NCI-H2227 (cell line): ENCODE measurements around the gene IZUMO2.

Experiments
- DNase-seq: peaks from one replicate; lab custom pipeline; 2025; ENCODE audit not compliant: unreplicated experiment; lab: John Stamatoyannopoulos, UW

IZUMO2 gene

GRCh38 chr19:50162988-50163387, at the start of gene IZUMO2:
Gene IZUMO2, minus strand, starts transcription at chr19:50163281. Its CDS starts 87 bp downstream, at chr19:50163194.
- DNase-seq: no peak

DNA sequence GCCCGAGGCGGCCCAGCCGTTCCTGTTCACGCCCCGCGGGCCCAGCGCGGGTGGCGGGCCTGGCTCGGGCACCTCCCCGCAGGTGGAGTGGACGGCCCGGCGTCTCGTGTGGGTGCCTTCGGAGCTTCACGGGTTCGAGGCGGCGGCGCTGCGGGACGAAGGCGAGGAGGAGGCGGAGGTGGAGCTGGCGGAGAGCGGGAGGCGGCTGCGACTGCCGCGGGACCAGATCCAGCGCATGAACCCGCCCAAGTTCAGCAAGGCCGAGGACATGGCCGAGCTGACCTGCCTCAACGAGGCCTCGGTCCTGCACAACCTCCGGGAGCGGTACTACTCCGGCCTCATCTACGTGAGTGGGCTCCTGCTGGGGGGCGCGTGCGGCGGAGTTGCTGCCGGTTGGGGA, 47.3 kb upstream of the IZUMO2 start:
- DNase-seq: no peak

DNA sequence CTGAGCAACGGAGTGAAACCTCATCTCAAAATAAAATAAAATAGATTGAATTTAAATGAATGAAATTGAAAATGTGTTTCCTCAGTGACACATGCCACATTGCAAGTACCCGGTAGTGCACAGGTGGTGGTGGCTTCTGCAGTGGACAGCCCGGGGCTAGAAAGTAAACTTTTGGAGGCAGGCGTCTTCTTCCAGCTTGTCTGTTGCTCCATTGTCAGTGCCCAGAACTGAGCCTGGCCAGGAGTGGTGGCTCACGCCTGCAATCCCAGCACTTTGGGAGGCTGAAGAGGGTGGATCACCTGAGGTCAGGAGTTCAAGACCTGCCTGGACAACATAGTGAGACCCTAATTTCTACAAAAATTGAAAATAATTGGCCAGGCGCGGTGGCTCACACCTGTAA, 46.0 kb upstream of the IZUMO2 start:
- DNase-seq: no peak

GRCh38 chr19:50207730-50208129, 44.6 kb upstream of the IZUMO2 start:
- no peak for DNase-seq

DNA sequence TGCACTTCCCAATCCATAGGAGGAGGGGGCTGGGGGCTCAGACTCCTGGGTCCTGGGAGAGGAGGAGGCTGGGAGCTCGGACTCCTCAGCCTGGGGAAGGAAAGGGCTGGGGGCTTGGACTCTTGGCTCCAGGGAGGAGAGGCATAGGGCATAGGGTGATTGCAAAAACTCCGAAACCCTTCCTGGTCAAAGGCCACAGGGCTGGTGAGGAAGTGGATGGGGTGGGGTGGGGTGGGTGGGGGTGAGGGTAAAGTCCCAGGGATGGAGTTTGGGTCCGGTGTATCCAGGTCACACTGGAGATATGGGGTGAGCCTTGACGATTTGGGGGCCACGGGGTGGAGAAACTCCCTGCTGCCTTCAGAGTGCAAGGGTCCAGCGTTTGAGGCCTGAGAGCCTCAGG, 43.1 kb upstream of the IZUMO2 start:
- DNase-seq: no peak

- no peak for DNase-seq
Observed at GRCh38 chr19:50205681-50206138, 42.6 kb upstream of the IZUMO2 start.

DNA sequence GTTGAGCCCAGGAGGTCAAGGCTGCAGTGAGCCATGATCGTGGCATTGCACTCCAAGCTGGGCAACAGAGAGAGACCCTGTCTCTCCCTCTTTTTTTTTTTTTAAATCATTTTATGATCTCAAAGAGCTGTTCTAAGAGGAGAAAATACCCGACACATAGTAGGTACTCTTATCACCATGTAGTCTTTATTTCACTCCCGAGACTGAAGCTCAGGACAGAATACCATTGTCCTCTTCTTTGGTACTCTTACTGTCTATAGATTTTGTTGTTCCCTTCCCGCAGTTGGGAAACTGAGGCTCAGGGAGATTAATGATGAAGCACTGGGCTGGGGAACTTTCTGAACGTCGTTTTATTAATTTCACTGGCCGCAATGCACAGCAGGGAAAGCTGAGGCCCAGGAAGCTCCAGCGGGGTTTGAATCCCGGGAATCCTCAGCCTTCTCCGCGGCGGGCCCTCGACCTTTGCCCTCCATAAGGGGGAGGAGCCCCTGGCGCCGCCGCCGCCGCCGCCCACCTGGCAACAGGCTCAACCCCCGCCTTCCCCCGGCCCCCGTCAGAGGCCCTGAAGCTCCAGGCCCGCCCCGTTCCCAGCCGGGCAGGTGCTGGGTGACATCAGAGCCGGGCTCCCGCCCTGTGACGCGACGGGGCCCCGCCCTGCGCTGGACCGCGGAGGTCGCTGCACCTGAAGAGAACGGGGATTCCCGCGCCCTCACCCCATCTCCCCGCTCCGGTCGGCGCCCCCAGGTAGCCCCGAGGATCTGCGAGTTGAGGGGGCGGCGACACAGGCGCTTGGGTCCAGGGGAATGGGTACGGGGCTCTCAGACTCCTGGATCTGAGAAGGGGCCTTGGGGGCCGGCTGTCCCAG, 42.0 kb upstream of the IZUMO2 start:
- DNase-seq: peak; percentile 83

- no peak for DNase-seq
Observed at GRCh38 chr19:50204081-50204428, 41.0 kb upstream of the IZUMO2 start.

DNA sequence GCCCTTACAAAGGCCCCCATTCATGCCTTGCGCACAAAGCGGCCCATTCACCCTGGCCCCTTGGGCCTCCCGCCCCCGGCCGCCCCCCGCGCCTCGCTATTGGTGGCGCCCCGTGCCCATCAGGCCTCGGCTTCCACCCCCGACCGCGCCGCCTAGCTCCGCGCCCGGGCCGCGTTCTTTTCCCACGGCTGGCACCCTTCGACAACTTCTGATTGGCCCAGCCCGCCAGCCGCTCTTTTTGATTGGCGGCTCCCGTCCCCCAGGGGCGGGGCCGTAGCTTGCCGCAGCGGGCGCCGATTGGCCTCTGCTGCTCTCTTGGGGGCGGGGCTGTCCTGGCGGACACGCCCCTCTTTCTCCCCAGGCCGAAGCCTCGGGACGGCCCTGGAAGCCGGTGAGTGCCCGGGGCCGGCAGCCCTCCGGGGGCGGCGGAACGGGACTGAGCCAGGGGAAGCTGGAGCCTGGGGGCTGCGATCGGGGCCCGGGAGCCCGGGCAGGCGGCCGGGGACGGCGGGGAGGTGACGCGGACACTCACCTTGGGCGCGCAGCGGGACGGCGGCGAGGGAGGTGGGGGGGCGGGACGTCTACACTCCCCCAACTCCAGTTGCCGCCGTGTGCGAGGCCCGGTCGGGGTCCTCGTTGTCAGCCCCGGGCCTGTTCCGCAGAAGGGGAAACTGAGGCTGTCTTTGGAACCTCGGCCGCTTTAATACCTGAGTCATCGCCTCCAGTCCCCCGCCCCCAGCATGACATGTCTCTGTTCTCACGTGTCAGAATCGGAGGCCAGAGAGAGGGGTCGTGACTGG, 40.4 kb upstream of the IZUMO2 start, which contains the start of gene MYH14:
Gene MYH14, plus strand, starts transcription at position 342 of the 800 bp plus-strand sequence. CDS start 6,744 bp downstream, outside the sequence.
- peak; percentile 96 for DNase-seq

GRCh38 chr19:50202962-50203280, 39.8 kb upstream of the IZUMO2 start:
- no peak for DNase-seq

GRCh38 chr19:50202386-50202785, 39.3 kb upstream of the IZUMO2 start:
- no peak for DNase-seq

DNA sequence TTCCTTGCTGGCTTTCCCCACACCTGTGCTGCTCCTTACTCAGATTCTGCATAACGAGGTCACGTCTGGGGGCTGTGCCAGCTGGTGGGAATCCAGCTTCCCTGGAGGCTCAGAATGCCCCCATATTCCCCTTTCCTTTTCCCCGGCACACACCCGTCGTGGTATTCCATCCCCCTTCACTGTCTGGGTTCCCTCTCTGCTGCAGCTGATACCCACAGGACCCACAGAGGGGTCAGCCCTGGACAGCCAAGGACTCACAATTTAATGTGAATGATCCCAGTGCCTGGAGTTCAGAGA, 36.1 kb upstream of the IZUMO2 start:
- DNase-seq: no peak

DNA sequence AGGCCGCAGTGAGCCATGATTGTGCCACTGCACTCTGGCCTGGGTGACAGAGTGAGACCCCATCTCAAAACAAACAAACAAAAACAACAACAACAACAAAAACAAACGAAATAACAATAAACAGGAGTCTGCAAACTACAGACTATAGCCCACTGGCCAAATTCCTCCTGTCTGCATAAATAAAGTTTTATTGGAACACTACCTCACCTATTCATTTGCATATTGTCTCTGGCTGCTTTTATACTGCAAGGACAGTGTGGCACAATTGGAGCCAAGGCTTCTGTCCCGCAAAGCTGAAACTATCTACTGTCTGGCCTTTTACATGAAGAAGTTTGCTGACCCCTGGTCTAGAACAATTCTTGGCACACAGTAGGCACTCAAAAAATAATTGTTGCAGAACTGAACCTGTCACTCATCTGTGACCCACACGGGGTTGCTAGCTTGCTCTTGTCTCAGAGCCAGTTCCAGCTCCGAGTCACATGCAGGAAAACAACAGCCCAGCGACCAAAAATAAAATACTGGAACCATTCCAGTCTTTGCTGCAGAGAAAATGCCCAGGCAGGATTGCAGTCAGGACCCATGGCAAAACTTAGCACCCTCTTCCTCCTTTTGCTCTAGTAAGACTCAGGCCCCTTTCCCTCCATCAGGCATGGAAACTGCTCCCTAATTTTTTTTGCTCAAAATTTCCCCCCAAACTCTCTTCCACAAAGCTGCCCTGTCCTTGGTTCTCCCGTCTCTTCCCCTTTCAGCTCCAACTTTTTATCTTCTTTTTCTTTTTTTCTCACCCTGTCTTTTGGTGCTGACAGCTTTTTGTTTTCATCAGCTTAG, 35.6 kb upstream of the IZUMO2 start:
- no peak for DNase-seq

GRCh38 chr19:50197348-50197747, 34.3 kb upstream of the IZUMO2 start:
- DNase-seq: no peak

DNA sequence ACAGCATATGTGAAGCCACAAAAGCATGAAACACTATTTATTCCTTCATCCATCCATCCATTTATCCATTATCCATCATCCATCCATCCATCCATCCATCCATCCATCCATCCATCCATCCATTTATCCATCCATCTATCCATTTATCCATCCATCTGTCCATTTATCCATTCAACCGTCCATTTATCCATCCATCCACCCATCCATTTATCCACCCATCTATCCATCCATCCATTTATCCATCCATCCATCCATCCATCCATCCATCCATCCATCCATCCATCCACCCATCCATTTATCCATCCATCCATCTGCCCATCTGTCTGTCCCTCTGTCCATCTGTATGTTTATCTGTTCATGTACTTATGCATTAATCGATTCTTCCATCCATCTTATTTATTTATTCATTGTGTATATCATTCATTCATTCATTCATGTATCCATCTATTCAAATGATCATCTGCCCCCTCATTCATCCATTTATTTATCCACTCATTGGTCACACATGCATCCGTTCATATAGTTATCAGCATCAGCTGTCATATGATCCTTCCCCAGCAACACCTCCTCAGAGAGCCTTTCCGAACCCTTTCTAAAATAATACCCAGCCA, 33.3 kb upstream of the IZUMO2 start:
- DNase-seq: no peak

DNA sequence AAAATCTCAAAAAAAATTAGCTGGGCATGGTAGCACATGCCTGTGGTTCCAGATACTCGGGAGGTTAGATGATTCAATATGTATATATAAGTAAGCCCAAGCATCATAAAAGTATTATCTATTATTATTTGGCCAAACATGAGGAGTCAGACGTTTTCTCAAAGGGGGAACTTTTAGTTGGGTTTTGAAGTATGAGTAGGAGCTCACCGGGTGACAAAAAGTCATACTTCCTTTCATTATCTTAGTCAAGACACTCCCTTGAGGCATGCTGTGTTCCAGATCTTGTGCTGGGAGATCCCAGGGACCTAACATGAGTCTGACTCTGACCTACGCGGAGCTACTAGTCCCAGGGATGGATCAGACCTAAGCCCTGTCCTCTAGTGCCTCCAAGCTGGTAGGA, 32.1 kb upstream of the IZUMO2 start:
- DNase-seq: no peak

DNA sequence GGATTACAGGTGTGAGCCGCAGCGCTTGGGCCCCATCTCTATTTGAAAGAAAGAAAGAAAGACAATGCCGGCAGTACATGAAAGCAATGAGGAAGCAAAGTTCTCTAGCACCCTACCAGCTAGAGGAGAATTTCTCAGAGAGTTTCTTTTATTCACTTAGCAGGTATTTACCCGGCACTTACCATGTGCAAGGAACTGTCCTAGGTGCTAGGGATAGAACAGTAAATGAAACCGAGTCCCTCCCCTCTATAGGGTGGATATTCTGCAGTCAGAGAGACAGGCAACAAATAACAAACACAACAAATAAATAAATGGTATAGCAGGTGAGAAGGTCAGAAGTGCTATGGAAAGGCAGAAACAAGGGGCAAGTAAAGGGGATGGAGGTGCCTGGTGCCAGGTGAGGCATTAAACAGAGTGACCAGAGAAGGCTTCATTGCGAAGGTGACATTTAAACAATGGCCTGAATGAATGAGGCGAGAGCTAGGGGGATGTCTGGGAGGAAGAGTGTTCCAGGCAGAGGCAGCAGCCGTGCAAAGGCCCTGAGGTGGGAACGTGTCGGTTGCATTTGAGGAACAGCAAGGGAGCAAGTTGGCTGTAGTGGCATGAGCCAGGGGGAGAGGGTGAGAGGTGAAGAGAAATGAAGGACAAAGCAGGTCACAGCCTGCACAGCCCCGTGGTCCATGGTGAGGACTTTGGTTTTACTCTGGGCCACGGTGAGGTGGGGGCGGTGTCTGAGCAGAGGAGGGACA, 29.6 kb upstream of the IZUMO2 start:
- no peak for DNase-seq

- DNase-seq: no peak
Observed at GRCh38 chr19:50191216-50191615, 28.1 kb upstream of the IZUMO2 start.

DNA sequence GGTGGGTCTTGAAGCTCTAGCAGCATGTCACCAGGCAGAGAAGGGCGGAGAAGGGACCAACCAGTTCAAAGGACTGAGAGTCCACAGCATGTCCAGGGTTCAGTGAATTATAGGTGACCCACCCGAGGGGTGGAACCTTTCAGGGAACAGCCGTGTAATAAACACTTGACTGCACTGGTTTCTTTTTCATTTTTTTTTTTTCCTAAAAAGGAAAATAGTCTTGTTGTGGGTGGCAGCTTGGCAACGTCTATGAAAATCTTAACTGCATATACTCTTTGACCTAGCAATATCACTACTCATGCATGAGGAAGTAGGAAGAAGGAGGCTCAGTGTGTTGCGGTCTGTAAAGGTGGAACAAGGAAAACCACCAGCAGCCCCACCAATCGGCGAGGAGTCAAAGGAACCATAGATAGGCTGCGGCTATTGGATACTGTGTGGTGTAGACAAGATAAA, 27.4 kb upstream of the IZUMO2 start:
- no peak for DNase-seq

DNA sequence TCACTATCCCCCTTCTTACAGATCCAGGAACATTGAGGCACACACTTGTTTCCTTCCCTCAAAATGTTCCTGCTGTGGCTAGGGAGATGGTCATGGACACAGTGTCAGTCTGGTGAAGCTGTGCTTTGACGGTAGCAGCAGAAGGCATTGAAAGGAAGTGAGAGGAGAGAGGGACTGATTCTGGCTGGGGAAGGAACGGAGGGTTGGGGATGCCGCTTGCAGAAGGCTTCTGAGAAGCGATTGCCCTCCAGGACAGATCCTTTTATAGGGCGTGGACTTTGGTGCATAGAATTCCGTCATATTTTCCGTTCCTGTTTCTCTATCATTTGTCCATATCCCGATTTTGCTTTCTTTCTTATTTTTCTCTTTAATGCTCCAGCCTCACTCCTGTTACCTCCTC, 26.2 kb upstream of the IZUMO2 start:
- no peak for DNase-seq
